Omental fat pad (tissue), 4 donors: ENCODE results near the gene MANEAL. TPM values are rescaled to one million over a fixed set of nuclear protein-coding genes. Genes with fewer than 3 reads are reported as not detected.

Source experiments
- ATAC-seq: fragments of 150-250 bp; one replicate; pipeline ENCODE4 v1.9.1; 2016; ENCODE audit warnings: mild to moderate bottlenecking, moderate library complexity; ENCODE audit not compliant: low FRiP score
- DNase-seq: peaks from one replicate; pipeline ENCODE4 v3.0.0-alpha.2; 2019; ENCODE audit warnings: low spot score
- CTCF ChIP-seq, 3 donors: fragments of 450-650 bp; IDR thresholded peaks; one replicate each; pipeline ENCODE4 v1.5.1; 2016 to 2017; ENCODE audit warnings: antibody characterized with exemption in 3 of 3, mild to moderate bottlenecking in 3 of 3, moderate library complexity in 2 of 3
- total RNA-seq, 4 donors: library from RNA; depleted of rRNA; stranded (reverse); fragments of >200 nt; gene quantifications; one replicate each; pipeline ENCODE4 v1.1.0, GENCODE V29; 2016

Gene MANEAL
- total RNA-seq, 4 donors from 2014 or later: 0.79 to 1.4 (median 1.1) TPM

- no peak for DNase-seq
- ATAC-seq: no peak
- no peak for TF ChIP-seq CTCF (IDR thresholded peaks at IDR 0.05)
Observed at GRCh38 chr1:37841652-37842051, 48.0 kb downstream of the MANEAL start.

GRCh38 chr1:37844536-37844935, 50.9 kb downstream of the MANEAL start:
- ATAC-seq: no peak
- no peak for DNase-seq
- TF ChIP-seq CTCF (IDR thresholded peaks at IDR 0.05): no peak

GRCh38 chr1:37845049-37845646, 51.5 kb downstream of the MANEAL start:
- no peak for ATAC-seq
- no peak for TF ChIP-seq CTCF (IDR thresholded peaks at IDR 0.05)
- DNase-seq: no peak

GRCh38 chr1:37845786-37846185, 52.1 kb downstream of the MANEAL start:
- peak; percentile 22 for ATAC-seq
- no peak for TF ChIP-seq CTCF (IDR thresholded peaks at IDR 0.05)
- no peak for DNase-seq

- ATAC-seq: no peak
- TF ChIP-seq CTCF (IDR thresholded peaks at IDR 0.05): no peak
- DNase-seq: no peak
Observed at GRCh38 chr1:37846647-37847339, 53.1 kb downstream of the MANEAL start.

- no peak for TF ChIP-seq CTCF (IDR thresholded peaks at IDR 0.05)
- ATAC-seq: no peak
- DNase-seq: no peak
Observed at GRCh38 chr1:37849480-37849879, 55.8 kb downstream of the MANEAL start.
